GM21526 (cell line): ENCODE data around the gene CDK18.
"Not testable (repeated sequence)": the region's sequence is repeated elsewhere in the genome, so short reads cannot be mapped to it uniquely, and the experiment has no call there.

Experiments used
- ATAC-seq: cut with Tn5 transposase; IDR thresholded peaks from one replicate; pipeline ENCODE4 v1.9.1; 2021; ENCODE audit warnings: moderate library complexity; ENCODE audit not compliant: unreplicated experiment, low FRiP score

CDK18 gene

DNA sequence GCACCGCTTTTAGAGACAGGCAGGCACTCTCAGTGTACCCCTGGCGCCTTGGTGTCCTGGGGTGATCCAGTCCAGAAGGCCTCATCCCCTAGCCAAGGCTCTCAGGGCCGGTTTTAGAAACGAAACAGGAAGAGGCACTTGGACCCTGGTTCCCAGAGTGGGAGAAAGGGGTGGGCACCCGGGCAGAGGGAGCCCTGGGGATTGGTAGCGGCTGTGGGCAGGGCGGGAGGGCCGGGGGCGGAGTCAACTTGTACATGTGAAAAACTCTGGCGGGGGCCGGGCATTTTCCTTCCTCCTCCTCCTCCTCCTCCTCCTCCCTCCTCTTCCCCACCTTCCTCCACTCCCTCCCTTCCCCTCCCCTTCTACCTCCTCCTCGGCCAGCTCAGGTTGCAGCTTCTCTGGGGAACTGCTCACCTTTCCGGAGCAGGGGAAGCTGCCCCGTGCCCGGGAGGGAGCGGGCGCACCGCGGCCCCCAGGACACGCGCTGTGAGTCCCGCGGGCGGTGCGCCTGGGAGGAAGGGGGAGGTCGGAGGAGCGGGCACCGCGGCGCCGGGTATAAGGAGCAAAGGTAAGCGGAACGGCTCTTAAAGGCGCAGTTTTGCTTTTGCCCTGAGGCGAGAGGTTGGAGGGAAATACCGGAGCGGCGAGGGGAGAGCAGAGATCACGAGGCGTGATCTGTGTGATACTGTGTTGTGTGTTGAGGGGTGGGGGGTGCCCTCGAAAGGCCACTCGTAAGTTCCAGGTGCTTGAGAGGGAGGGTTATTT, at the start of gene CDK18:
Gene CDK18, plus strand, starts transcription at position 359 of the 765 bp plus-strand sequence. CDS start 18,499 bp downstream, outside the sequence.
- no peak for ATAC-seq

DNA sequence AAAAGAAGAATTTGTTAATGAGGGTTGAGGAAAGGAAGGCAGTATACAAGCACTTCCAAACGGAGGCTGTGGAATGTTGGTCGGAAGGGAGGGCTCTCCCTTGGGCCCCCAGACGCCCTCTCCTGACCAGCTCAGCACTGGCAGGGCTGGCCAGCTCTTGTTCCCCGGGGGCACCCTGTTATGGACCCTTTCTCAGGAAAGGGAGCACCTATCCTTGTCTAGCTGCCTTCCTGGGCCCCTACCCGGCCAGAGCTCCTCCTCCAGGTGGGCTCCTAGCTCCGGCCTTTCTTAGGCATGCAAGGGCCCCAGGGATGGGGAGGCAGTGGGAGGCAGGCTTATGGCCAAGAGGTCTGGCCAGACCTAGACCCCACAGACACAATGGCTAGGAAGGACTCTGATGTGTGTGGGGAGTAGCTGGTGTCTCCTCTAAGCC, 49.5 kb upstream of the CDK18 start:
- no peak for ATAC-seq

DNA sequence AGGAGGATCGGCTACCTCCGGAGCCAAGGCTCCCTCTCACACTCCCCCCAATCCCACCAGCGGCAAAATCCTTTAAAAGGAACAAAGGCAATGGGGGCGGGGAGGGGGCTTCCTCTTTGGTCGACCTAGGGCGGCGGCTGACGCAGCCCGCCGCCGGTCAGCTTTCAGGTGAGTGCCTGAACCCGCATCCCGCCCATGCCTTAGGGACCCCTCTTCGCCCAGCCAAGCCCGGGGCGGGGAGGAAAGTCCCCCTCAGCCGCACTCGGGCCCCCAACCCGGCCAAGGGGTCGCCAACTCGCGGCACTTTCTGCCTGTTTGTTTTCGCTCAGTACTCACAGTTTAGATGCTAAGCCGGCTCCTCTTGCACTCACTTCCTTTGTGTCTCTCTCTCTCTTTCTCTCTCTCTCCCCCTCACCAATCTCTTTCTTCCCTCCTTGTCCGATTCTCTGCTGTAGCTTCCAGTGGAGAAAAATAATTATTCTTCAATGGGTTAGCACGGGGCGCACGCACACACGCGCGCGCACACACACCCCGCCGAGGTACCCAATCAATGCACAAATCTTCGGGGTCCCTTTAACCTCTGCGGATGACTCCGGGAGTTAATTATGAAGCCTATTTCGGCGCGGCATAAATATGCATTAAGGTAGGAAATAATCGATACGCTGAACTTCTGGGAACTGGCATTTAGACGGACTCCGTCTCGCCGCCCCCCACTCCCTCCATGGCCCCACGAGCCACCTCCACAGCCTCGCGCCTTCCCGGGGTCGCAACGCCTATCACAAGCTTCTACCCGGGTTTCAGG, 48.7 kb upstream of the CDK18 start, which contains the start of gene BLACAT1:
Gene BLACAT1, minus strand, starts transcription at position 465 of the 802 bp plus-strand sequence.
- ATAC-seq, result no peak

GRCh38 chr1:205456383-205456867, 48.0 kb upstream of the CDK18 start:
- ATAC-seq, result no peak

GRCh38 chr1:205456868-205457745, 47.4 kb upstream of the CDK18 start:
- ATAC-seq, result no peak

DNA sequence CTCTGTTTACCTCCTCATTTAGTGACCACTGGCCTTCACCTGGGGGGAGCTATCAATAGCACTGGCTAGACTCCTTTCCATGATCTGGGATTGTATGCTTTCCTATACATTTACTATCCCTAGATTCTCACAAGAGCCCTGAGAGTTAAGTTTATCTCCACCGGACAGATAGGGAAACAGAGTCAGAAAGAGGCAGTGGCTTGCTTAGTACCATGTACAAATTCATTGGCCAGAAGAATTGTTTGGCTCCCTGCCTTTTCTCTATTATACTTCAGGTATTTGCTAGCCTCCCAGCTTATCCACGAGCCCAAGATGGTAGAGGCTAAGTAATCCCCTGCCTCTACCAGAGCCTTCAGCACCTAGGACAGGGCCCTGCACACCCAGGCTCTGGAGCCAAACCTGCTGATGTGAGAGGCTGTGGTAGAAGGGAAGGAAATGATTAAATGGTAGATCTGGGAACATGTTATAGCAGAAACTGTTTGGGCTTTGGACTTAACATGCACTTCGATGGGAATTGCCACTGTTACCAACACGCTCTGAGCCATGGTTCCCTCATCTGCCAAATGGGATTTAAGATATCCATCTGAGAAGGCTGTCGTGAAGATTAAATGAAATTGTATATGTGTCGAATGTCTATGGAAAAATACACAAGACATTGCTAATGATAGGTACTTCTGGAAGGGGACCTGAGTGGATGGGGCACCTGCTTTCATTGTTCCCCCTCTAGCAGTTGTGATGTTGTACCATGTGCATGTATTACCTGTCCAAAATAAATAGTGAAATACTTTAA, 45.5 kb upstream of the CDK18 start:
- ATAC-seq, result no peak

- ATAC-seq, result no peak
These were observed 39.1 kb upstream of the CDK18 start for GRCh38 chr1:205465392-205465791.

DNA sequence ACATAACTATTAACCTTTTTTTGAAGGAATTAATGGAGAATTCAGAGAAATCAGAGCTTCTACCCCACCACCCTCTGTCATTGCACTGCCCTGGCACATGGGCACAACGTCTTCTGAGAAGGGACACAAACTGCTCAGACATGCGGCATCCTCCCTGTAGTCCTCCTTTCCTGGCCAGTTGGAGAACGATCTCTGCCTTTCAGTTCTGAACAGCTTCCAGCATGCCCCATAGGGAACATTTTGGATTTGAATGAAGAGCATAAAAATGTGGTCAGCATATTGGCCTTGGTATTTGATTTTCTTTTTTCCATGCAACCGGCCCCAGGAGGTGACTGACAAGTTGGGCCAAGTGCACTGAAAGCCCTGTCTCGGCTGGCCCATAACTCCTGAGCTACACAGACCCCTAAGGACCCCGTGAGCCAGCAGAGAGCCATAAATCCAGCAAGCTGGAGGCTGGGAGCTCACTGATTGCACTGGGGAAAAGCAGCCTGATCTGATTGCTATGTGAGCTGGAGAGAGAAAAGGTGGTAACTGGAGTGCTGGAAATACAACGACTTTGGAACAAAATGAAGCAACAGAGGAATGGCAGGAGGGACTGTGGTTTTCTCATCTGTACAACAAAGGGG, 37.8 kb upstream of the CDK18 start:
- no peak for ATAC-seq

DNA sequence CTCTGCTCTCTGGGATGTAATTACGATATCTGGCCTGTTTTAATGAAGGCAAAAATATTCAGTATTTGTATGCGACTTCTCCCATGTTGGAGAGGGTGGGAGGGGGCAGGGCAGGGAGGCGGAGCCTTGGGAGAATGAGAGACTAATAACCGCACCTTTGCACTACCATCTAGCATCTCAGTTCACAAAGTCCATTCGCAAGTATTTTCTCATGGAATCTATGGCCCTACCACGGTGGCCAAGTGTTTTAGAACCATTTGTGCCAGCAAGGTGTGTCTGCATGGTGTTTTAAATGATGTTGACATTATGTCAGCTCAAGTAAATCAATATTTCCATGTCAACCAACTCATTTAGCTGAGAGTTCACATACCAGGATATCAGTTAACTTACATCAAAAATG, 34.3 kb upstream of the CDK18 start:
- no peak for ATAC-seq

GRCh38 chr1:205472737-205473441, 31.6 kb upstream of the CDK18 start:
- ATAC-seq, result no peak

DNA sequence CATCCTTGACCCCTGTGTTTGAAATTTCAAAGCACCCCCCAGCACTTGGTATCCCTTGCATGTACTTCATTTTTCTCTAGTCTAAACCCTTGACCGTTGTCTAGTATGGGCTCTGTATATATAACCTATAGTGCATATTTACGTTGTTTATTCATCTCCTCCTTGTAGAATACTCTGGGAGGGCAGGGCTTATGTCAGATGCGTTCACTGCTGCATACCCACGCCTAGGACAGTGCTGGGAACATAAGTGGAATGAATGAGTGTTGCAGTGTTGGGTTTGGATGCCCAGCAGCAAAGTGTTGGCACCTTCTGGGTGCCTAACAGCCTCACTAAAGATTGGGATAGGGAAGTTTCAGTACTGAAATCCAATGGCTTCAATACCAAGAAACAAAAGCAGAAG, 31.0 kb upstream of the CDK18 start:
- ATAC-seq, result no peak

GRCh38 chr1:205473966-205474365, 30.5 kb upstream of the CDK18 start:
- no peak for ATAC-seq

DNA sequence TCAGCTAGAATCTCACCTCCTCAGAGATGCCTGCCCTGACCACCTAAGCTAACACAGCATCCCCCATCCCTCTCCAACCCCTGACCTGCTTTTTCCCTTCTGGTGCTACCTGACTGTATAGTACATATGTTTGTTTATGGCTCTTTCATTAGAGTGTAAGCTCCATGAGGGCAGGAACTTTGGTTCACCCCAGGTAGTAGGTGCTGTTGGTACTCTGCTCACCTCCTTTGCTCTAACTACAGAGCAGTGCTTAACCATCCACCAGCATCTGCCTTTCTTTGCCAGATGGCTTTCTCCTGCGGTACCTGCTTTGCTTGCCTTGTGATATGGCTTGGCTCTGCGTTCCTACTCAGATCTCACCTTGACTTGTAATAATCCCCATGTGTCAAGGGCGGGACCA, 29.9 kb upstream of the CDK18 start:
- ATAC-seq, result no peak

- no peak for ATAC-seq
These were observed 28.6 kb upstream of the CDK18 start for GRCh38 chr1:205475855-205476254.

- no peak for ATAC-seq
These were observed 27.8 kb upstream of the CDK18 start for GRCh38 chr1:205476648-205477047.

DNA sequence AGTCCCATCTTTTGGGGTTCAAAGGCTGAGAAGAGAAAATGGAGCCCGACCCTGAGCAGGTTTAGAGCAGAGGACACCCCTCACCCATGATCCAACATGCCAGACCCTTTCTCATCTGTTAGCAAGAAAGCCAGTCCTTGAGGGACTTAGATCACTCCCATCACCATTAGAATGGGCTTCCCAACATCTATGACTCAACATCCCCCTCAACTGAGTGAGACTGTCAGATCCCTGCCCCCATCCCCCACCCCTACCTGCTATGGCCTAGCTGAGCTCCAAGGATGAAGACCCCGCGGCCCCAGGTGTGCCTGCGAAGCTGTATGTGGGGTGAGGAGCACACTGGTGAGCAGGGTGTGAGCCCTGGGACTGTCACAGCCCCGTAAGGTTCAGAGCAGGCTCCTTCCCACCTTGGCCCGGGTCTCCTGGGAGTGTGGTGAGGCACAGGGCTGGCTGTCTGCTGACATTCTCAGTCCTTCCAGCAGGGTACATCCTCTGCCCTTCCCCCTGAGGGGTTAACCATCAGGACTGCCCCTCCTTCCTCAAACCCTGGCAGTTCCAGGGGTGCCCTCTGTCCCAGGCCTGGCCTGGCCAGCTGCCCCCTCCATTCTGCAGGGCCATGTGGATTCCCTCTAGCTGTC, 27.2 kb upstream of the CDK18 start:
- no peak for ATAC-seq

DNA sequence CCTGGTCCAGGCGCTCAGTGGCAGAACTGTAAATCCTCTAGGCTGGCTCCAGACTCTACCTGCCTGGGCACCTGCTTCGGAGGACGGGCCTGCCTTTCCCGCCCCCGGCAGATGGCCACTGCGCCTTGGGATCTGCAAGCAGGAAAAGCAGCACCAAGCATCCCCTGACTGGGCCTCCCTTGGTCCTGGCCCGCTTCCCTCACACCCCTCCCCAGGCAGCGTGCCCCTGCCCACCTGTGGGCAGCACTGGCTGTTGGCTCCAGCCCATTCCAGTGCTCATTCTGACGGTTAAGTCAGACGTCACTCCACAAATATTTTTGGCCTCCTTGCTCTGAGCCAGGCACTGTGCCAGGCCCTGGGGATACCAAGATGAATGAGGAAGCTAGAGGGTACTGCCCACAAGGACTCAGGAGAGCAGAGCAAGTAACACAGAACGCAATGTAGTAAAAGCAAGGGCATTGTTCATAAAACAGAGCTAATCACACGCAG, 26.7 kb upstream of the CDK18 start:
- ATAC-seq, result no peak

- ATAC-seq, result not testable (repeated sequence)
These were observed 25.5 kb upstream of the CDK18 start for GRCh38 chr1:205478985-205479384.
